IMR-90 (cell line): ENCODE measurements around the gene PITPNC1. TPM values are rescaled to one million over a fixed set of nuclear protein-coding genes. Genes with fewer than 3 reads are reported as not detected.

Source experiments
- ATAC-seq: fragments of 200-7000 bp; cut with Tn5 transposase; 2 replicates; pipeline ENCODE4 v1.9.1; 2020; ENCODE audit warnings: low read depth, mild to moderate bottlenecking, moderate library complexity
- BruUV-seq: library from RNA; stranded (reverse); fragments of 400-500 nt; replicated peaks from 2 replicates; lab custom pipeline; 2021; lab: Mats Ljungman, UMichigan
- CTCF ChIA-PET: fragments of 300-600 bp; formaldehyde crosslinking; extraction: SDS; loops from one replicate; lab custom pipeline; 2021; ENCODE audit warnings: antibody characterized with exemption; lab: Yijun Ruan, JAX
- POLR2A ChIA-PET: fragments of 300-600 bp; sonication (Branson Sonifier 250); formaldehyde crosslinking; loops from one replicate; lab custom pipeline; 2022; ENCODE audit warnings: antibody characterized with exemption; ENCODE audit not compliant: unreplicated experiment; lab: Charles Lee
- DNase-seq: peaks from one replicate; pipeline ENCODE4 v3.0.0; 2013
- H2AFZ ChIP-seq: replicated peaks from 2 replicates; pipeline ENCODE3; 2013; ENCODE audit warnings: low read length, mild to moderate bottlenecking; ENCODE audit not compliant: poor library complexity
- H2AK5ac ChIP-seq: 2 replicates; pipeline ENCODE4 v1.6.1; 2013; ENCODE audit warnings: low read depth, low read length, inconsistent platforms
- H2AK9ac ChIP-seq: replicated peaks from 2 replicates; pipeline ENCODE3; 2013; ENCODE audit warnings: mild to moderate bottlenecking, low read depth, low read length, moderate library complexity; ENCODE audit not compliant: poor library complexity
- H2BK120ac ChIP-seq: 2 replicates; pipeline ENCODE4 v1.6.1; 2013; ENCODE audit warnings: low read depth, low read length, inconsistent platforms
- H2BK15ac ChIP-seq: 3 replicates; pipeline ENCODE4 v1.6.1; 2013; ENCODE audit warnings: low read depth, low read length, inconsistent platforms
- H2BK20ac ChIP-seq: 2 replicates; pipeline ENCODE4 v1.6.1; 2013; ENCODE audit warnings: low read depth, mild to moderate bottlenecking, inconsistent platforms, low read length, moderate library complexity
- H2BK5ac ChIP-seq: 2 replicates; pipeline ENCODE4 v1.6.1; 2013; ENCODE audit warnings: mild to moderate bottlenecking, low read depth, low read length, inconsistent platforms; ENCODE audit not compliant: poor library complexity, severe bottlenecking
- H3K14ac ChIP-seq: replicated peaks from 2 replicates; pipeline ENCODE4 v1.6.1; 2013; ENCODE audit warnings: low read depth, low read length, inconsistent platforms
- H3K18ac ChIP-seq: 2 replicates; pipeline ENCODE4 v1.6.1; 2013; ENCODE audit warnings: low read depth, low read length, control low read depth
- H3K23ac ChIP-seq: 2 replicates; pipeline ENCODE4 v1.6.1; 2013; ENCODE audit warnings: low read depth, low read length, inconsistent platforms
- H3K27ac ChIP-seq: 2 replicates; pipeline ENCODE4 v1.5.1; 2013; ENCODE audit warnings: mild to moderate bottlenecking, control low read depth, low read length; ENCODE audit not compliant: insufficient read depth
- H3K27me3 ChIP-seq: 2 replicates; pipeline ENCODE4 v1.6.1; 2013; ENCODE audit warnings: low read length; ENCODE audit not compliant: control insufficient read depth, insufficient read depth
- H3K36me3 ChIP-seq: 2 replicates; pipeline ENCODE4 v1.6.1; 2013; ENCODE audit warnings: low read length, mixed read lengths; ENCODE audit not compliant: control insufficient read depth, insufficient read depth
- H3K4ac ChIP-seq: 2 replicates; pipeline ENCODE4 v1.6.1; 2013; ENCODE audit warnings: low read depth, low read length, inconsistent platforms
- H3K4me1 ChIP-seq: 2 replicates; pipeline ENCODE4 v1.6.1; 2013; ENCODE audit warnings: low read length, mixed read lengths; ENCODE audit not compliant: control insufficient read depth, insufficient read depth
- H3K4me2 ChIP-seq: 2 replicates; pipeline ENCODE4 v1.6.1; 2013; ENCODE audit warnings: low read depth, mild to moderate bottlenecking, control low read depth, low read length, moderate library complexity
- H3K4me3 ChIP-seq: 2 replicates; pipeline ENCODE4 v1.5.1; 2013; ENCODE audit warnings: low read depth, mild to moderate bottlenecking, control low read depth, low read length, moderate library complexity; ENCODE audit not compliant: insufficient read depth
- H3K56ac ChIP-seq: 2 replicates; pipeline ENCODE4 v1.6.1; 2013; ENCODE audit warnings: low read length, inconsistent platforms; ENCODE audit not compliant: insufficient read depth; ENCODE audit errors: extremely low read depth
- H3K79me1 ChIP-seq, 2 experiments: 2 replicates each; pipeline ENCODE4 v1.6.1; 2013; ENCODE audit warnings: low read length in 2 of 2, inconsistent platforms in 1 of 2, low read depth in 1 of 2
- H3K9ac ChIP-seq: 2 replicates; pipeline ENCODE4 v1.6.1; 2013; ENCODE audit warnings: low read depth, low read length, control low read depth
- H3K9me1 ChIP-seq: 2 replicates; pipeline ENCODE4 v1.6.1; 2013; ENCODE audit warnings: low read length, inconsistent platforms; ENCODE audit not compliant: insufficient read depth
- H3K9me3 ChIP-seq: 2 replicates; pipeline ENCODE4 v1.6.1; 2013; ENCODE audit warnings: low read length; ENCODE audit not compliant: control insufficient read depth, insufficient read depth
- H4K20me1 ChIP-seq: 2 replicates; pipeline ENCODE4 v1.6.1; 2013; ENCODE audit warnings: low read length, inconsistent platforms; ENCODE audit not compliant: insufficient read depth
- H4K5ac ChIP-seq: 2 replicates; pipeline ENCODE4 v1.6.1; 2013; ENCODE audit warnings: mild to moderate bottlenecking, low read depth, low read length, control low read depth
- H4K8ac ChIP-seq, 2 experiments: 2 replicates each; pipeline ENCODE4 v1.6.1; 2013; ENCODE audit warnings: low read depth in 2 of 2, low read length in 2 of 2, control low read depth in 1 of 2, inconsistent platforms in 1 of 2
- H4K91ac ChIP-seq: 2 replicates; pipeline ENCODE4 v1.6.1; 2013; ENCODE audit warnings: low read depth, low read length, inconsistent platforms; ENCODE audit not compliant: insufficient read depth
- BHLHE40 ChIP-seq: fragments of 150-350 bp; IDR thresholded peaks from 2 replicates; pipeline ENCODE4 v1.6.1; 2016; ENCODE audit warnings: mild to moderate bottlenecking, low read depth, low read length
- CEBPB ChIP-seq: IDR thresholded peaks from 2 replicates; pipeline ENCODE4 v1.6.1; 2012; ENCODE audit warnings: low read depth, low read length, improper control_type of control experiment
- CHD1 ChIP-seq: IDR thresholded peaks from 2 replicates; pipeline ENCODE4 v1.6.1; 2012; ENCODE audit warnings: low read depth, low read length, improper control_type of control experiment
- FOS ChIP-seq: fragments of 150-350 bp; IDR thresholded peaks from 2 replicates; pipeline ENCODE4 v1.6.1; 2016; ENCODE audit warnings: low read depth, low read length
- MAFK ChIP-seq: IDR thresholded peaks from 2 replicates; pipeline ENCODE4 v1.6.1; 2012; ENCODE audit warnings: low read depth, low read length, improper control_type of control experiment
- MAZ ChIP-seq: IDR thresholded peaks from 2 replicates; pipeline ENCODE4 v1.6.1; 2012; ENCODE audit warnings: low read depth, mild to moderate bottlenecking, low read length, improper control_type of control experiment, moderate library complexity, borderline replicate concordance
- MXI1 ChIP-seq: IDR thresholded peaks from 2 replicates; pipeline ENCODE4 v1.6.1; 2012; ENCODE audit warnings: low read depth, mild to moderate bottlenecking, low read length, moderate library complexity, borderline replicate concordance
- NFE2L2 ChIP-seq: fragments of 150-350 bp; IDR thresholded peaks from 2 replicates; pipeline ENCODE4 v1.6.1; 2016; ENCODE audit warnings: low read depth, mild to moderate bottlenecking, low read length
- POLR2A ChIP-seq: IDR thresholded peaks from 2 replicates; pipeline ENCODE4 v1.6.1; 2012; ENCODE audit warnings: mild to moderate bottlenecking, low read depth, low read length
- RAD21 ChIP-seq: IDR thresholded peaks from 2 replicates; pipeline ENCODE4 v1.6.1; 2012; ENCODE audit warnings: low read length, improper control_type of control experiment
- RCOR1 ChIP-seq: IDR thresholded peaks from 2 replicates; pipeline ENCODE4 v1.6.1; 2012; ENCODE audit warnings: mild to moderate bottlenecking, low read length, improper control_type of control experiment; ENCODE audit not compliant: insufficient replicate concordance
- RFX5 ChIP-seq: IDR thresholded peaks from 2 replicates; pipeline ENCODE4 v1.8.0; 2012; ENCODE audit warnings: low read depth, mild to moderate bottlenecking, low read length, moderate library complexity
- SMC3 ChIP-seq: fragments of 150-350 bp; IDR thresholded peaks from 2 replicates; pipeline ENCODE4 v1.6.1; 2016; ENCODE audit warnings: low read depth, mild to moderate bottlenecking, antibody characterized with exemption, low read length, moderate library complexity
- dilution Hi-C: fragments of 300-500 bp; cut with HindIII; formaldehyde crosslinking; loops from one replicate; pipeline ENCODE4 v1.14.3; 2018; ENCODE audit warnings: low sequenced_read_pairs; ENCODE audit not compliant: unreplicated experiment
- in situ Hi-C: fragments of 300-500 bp; cut with MboI; formaldehyde crosslinking; loops from 3 replicates; pipeline ENCODE4 v1.14.3; 2019; ENCODE audit warnings: low sequenced_read_pairs, inconsistent platforms, mixed read lengths
- intact Hi-C: fragments of 100-400 bp; cut with micrococcal nuclease; formaldehyde crosslinking; loops from 2 replicates; pipeline ENCODE4 v1.10.0; 2022
- polyA plus RNA-seq, 3 experiments: library from polyadenylated mRNA; depleted of rRNA; stranded (reverse); fragments of >200 nt; gene quantifications; 2 replicates each; pipeline ENCODE4 v1.2.3, GENCODE V29; 2012; ENCODE audit warnings: low replicate concordance in 1 of 3
- total RNA-seq: library from RNA; depleted of rRNA; stranded (reverse); fragments of >200 nt; gene quantifications from 2 replicates; pipeline ENCODE4 v1.2.3, GENCODE V29; 2012
- TF ChIP-seq, protein P1 (sequence below): fragments of 150-350 bp; IDR thresholded peaks from 2 replicates; pipeline ENCODE4 v1.6.1; 2017; ENCODE audit warnings: mild to moderate bottlenecking, antibody characterized with exemption, low read length, low read depth
- TF ChIP-seq, protein P2 (sequence below): conservative IDR thresholded peaks from 2 replicates; pipeline ENCODE4 v1.5.1; 2012; ENCODE audit warnings: mild to moderate bottlenecking, low read depth, low read length, improper control_type of control experiment
- TF ChIP-seq, protein P3 (sequence below): fragments of 150-350 bp; IDR thresholded peaks from 2 replicates; pipeline ENCODE4 v1.6.1; 2016; ENCODE audit warnings: low read depth, mild to moderate bottlenecking, low read length, moderate library complexity, borderline replicate concordance

PITPNC1 gene
- total and polyA plus RNA-seq, 2 of the 4 experiments (the other 2 are of a cell fraction), result 4.1 TPM

DNA sequence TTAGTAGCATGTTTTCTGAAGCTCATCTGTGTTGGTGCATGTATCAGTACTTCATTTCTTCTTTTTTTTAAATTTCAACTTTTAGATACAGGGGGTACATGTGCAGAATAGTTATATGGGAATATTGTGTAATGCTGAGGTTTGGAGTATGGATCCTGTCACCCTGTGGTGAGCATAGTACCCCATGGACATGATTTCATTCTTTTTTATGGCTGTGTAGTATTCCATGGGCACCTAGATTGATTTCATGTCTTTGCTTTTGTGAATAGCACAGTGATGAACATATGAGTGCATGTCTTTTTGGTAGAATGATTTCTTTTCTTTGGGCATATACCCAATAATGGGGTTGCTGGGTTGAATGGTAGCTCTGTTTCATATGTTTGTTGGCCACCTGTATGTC lies 285.6 kb downstream of the PITPNC1 start:
- H3K4me3 ChIP-seq, result no peak overlapping the region
- no peaks in the 10 kb centered on the region for H3K36me3 ChIP-seq
- H4K91ac ChIP-seq, result no peak overlapping the region
- dilution Hi-C loops (no loop called here), in situ Hi-C loops (no loop called here), intact Hi-C loops (no loop called here)
- H2AK5ac ChIP-seq, result no peak overlapping the region
- POLR2A ChIA-PET, result no interaction called here
- H4K5ac ChIP-seq, result no peak overlapping the region
- no peak overlapping the region for H2BK5ac ChIP-seq
- H2BK15ac ChIP-seq, result no peak overlapping the region
- TF ChIP-seq MXI1 (no peak), SMC3 (no peak), CHD1 (no peak), MAFK (no peak), FOS (no peak), NFE2L2 (no peak), MAZ (no peak), BHLHE40 (no peak), CEBPB (no peak), RFX5 (no peak), RCOR1 (no peak), POLR2A (no peak), RAD21 (no peak)
- TF ChIP-seq, protein P1, sequence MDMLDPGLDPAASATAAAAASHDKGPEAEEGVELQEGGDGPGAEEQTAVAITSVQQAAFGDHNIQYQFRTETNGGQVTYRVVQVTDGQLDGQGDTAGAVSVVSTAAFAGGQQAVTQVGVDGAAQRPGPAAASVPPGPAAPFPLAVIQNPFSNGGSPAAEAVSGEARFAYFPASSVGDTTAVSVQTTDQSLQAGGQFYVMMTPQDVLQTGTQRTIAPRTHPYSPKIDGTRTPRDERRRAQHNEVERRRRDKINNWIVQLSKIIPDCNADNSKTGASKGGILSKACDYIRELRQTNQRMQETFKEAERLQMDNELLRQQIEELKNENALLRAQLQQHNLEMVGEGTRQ, result no peak
- TF ChIP-seq, protein P2, sequence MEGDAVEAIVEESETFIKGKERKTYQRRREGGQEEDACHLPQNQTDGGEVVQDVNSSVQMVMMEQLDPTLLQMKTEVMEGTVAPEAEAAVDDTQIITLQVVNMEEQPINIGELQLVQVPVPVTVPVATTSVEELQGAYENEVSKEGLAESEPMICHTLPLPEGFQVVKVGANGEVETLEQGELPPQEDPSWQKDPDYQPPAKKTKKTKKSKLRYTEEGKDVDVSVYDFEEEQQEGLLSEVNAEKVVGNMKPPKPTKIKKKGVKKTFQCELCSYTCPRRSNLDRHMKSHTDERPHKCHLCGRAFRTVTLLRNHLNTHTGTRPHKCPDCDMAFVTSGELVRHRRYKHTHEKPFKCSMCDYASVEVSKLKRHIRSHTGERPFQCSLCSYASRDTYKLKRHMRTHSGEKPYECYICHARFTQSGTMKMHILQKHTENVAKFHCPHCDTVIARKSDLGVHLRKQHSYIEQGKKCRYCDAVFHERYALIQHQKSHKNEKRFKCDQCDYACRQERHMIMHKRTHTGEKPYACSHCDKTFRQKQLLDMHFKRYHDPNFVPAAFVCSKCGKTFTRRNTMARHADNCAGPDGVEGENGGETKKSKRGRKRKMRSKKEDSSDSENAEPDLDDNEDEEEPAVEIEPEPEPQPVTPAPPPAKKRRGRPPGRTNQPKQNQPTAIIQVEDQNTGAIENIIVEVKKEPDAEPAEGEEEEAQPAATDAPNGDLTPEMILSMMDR, result no peak
- TF ChIP-seq, protein P3, sequence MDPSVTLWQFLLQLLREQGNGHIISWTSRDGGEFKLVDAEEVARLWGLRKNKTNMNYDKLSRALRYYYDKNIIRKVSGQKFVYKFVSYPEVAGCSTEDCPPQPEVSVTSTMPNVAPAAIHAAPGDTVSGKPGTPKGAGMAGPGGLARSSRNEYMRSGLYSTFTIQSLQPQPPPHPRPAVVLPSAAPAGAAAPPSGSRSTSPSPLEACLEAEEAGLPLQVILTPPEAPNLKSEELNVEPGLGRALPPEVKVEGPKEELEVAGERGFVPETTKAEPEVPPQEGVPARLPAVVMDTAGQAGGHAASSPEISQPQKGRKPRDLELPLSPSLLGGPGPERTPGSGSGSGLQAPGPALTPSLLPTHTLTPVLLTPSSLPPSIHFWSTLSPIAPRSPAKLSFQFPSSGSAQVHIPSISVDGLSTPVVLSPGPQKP, result no peak
- H4K8ac ChIP-seq, result no peak overlapping the region
- H2AK9ac ChIP-seq, result no peak overlapping the region
- DNase-seq, result no peak
- ATAC-seq, result no peak
- no peaks in the 10 kb centered on the region for H3K4me1 ChIP-seq
- H3K27me3 ChIP-seq, result no peaks in the 10 kb centered on the region
- no peak overlapping the region for H2BK120ac ChIP-seq
- H3K23ac ChIP-seq, result no peak overlapping the region
- no peaks in the 10 kb centered on the region for H4K20me1 ChIP-seq
- no peak overlapping the region for H3K4ac ChIP-seq
- no peak overlapping the region for H3K9ac ChIP-seq
- H2AFZ ChIP-seq, result no peak overlapping the region
- no TSS peak for BruUV-seq
- H3K4me2 ChIP-seq, result no peak overlapping the region
- no peaks in the 10 kb centered on the region for H3K9me1 ChIP-seq
- H3K14ac ChIP-seq, result no peak overlapping the region
- H2BK20ac ChIP-seq, result no peak overlapping the region
- no peak overlapping the region for H3K56ac ChIP-seq
- H3K18ac ChIP-seq, result no peak overlapping the region
- 0 out of 2 replicates have a peak, but pooled peaks cover 2% of the 10 kb centered on the region for H3K9me3 ChIP-seq
- H3K27ac ChIP-seq, result no peak overlapping the region
- H3K79me1 ChIP-seq, result no peaks in the 10 kb centered on the region
- CTCF ChIA-PET, result interaction anchor here (0.6 kb wide), 2 partner anchors 20 to 54 kb away, joined by 3 to 4 read pairs; no protein-coding TSS in a partner anchor
